ENCODE data around the gene FSTL4. TPM values are rescaled to one million over a fixed set of nuclear protein-coding genes. Genes with fewer than 3 reads are reported as not detected.

FSTL4 gene
- total RNA-seq (2022) (0.71 TPM in 1 of 2 replicates, not detected in the other), Bru-seq, nascent RNA (percentile 5 among the genes with signal in this experiment), BruChase-seq, experiment 1, labeled RNA remaining after a 6-hour chase (percentile 2 among the genes with signal in this experiment), BruChase-seq, experiment 2, labeled RNA remaining after a 2-hour chase (percentile 2 among the genes with signal in this experiment)
- long read RNA-seq: 0 reads

DNA sequence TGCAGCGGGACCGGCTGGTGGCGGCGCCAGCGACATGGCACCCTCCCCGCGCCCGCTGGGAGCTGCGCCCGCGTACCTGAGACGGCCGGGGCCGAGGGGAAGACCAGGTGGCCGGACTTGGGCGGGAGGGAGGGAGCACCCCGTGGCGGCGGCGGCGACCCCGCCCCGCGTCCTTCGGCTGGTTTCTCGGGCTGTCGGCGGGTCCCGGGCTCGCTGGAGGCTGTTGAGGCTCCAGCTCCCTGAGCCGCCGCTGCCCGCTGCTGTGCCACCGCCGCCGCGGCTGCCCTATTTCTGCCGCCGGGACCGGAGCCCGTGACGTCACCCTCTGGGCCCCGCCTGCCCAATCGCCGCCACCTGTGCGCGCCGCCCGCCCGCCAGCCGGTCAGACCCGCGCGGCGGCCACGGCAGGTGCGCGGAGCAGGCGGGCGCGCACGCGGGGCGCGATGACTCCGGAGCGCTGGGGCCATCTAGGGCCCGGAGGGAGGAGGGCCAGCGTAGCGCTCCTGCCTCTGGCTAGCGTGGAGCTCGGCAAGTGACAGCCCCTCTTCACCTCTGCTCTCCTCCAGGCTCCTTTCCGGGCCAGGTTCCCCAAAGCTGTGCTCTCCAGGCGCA, at the start of gene FSTL4:
FSTL4 (minus strand) TSS at position 293 of the 612 bp plus-strand sequence.
- CTCF ChIA-PET: interaction anchor here (0.7 to 0.8 kb wide), 2 partner anchors 48 to 189 kb away, joined by 3 read pairs; no protein-coding TSS in a partner anchor
- BruUV-seq (replicated peaks): no TSS peak
- peaks cover 84% of the 10 kb centered on the region for H3K27me3 Mint-ChIP-seq (ENCODE audit: unreplicated experiment)

DNA sequence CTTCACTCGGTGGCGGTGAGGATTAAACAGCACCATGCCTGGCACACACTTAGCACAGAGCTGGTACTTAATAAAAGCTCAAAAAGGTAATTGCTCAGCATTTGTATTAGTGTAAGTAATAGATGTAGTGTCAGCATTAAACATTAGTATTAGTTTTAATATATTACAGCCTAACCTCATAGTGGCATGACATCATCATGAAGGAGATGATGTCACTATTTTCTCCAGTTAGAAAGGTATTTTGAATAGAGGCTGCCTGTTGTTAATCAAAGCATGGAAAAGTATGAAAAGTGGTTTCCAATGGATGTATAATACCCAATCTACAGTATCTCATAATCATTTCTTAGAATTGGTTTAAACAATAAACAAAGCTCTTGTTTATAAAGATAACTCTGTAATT, 49.0 kb upstream of the FSTL4 start:
- TF ChIP-seq, protein P1, sequence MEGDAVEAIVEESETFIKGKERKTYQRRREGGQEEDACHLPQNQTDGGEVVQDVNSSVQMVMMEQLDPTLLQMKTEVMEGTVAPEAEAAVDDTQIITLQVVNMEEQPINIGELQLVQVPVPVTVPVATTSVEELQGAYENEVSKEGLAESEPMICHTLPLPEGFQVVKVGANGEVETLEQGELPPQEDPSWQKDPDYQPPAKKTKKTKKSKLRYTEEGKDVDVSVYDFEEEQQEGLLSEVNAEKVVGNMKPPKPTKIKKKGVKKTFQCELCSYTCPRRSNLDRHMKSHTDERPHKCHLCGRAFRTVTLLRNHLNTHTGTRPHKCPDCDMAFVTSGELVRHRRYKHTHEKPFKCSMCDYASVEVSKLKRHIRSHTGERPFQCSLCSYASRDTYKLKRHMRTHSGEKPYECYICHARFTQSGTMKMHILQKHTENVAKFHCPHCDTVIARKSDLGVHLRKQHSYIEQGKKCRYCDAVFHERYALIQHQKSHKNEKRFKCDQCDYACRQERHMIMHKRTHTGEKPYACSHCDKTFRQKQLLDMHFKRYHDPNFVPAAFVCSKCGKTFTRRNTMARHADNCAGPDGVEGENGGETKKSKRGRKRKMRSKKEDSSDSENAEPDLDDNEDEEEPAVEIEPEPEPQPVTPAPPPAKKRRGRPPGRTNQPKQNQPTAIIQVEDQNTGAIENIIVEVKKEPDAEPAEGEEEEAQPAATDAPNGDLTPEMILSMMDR (IDR thresholded peaks at IDR 0.05; ENCODE audit: unreplicated experiment): no peak
- H3K9me3 Mint-ChIP-seq (ENCODE audit: low read depth, unreplicated experiment): no peaks in the 10 kb centered on the region
- peaks cover 43% of the 10 kb centered on the region for H3K27me3 Mint-ChIP-seq (ENCODE audit: unreplicated experiment)
- H3K27ac Mint-ChIP-seq (ENCODE audit: unreplicated experiment): no peak overlapping the region
- H3K4me3 Mint-ChIP-seq (ENCODE audit: low read depth, unreplicated experiment): no peak overlapping the region
- no peaks in the 10 kb centered on the region for H3K36me3 Mint-ChIP-seq (ENCODE audit: insufficient read depth, unreplicated experiment)
- no peak for DNase-seq
- intact Hi-C loops (cut with micrococcal nuclease; ENCODE audit: unreplicated experiment): no loop called here
- H3K4me1 Mint-ChIP-seq (ENCODE audit: low read depth, unreplicated experiment): no peaks in the 10 kb centered on the region
- BruUV-seq (replicated peaks): no TSS peak
- CTCF ChIA-PET: no interaction called here

More for the DNA sequence above, at the start of gene FSTL4:
- intact Hi-C loops (cut with micrococcal nuclease; ENCODE audit: unreplicated experiment): no loop called here
- peak; percentile 69 for DNase-seq
- peak within 1 kb of the TSS; percentile 46 for H3K4me3 Mint-ChIP-seq (ENCODE audit: low read depth, unreplicated experiment)
- H3K27ac Mint-ChIP-seq (ENCODE audit: unreplicated experiment): no peak within 1 kb of the TSS
- H3K9me3 Mint-ChIP-seq (ENCODE audit: low read depth, unreplicated experiment): no peaks in the 10 kb centered on the region
- H3K36me3 Mint-ChIP-seq (ENCODE audit: insufficient read depth, unreplicated experiment): peaks cover 13% of the 10 kb centered on the region
- H3K4me1 Mint-ChIP-seq (ENCODE audit: low read depth, unreplicated experiment): peaks cover 1% of the 10 kb centered on the region
- TF ChIP-seq, protein P1 (IDR thresholded peaks at IDR 0.05; ENCODE audit: unreplicated experiment): no peak

DNA sequence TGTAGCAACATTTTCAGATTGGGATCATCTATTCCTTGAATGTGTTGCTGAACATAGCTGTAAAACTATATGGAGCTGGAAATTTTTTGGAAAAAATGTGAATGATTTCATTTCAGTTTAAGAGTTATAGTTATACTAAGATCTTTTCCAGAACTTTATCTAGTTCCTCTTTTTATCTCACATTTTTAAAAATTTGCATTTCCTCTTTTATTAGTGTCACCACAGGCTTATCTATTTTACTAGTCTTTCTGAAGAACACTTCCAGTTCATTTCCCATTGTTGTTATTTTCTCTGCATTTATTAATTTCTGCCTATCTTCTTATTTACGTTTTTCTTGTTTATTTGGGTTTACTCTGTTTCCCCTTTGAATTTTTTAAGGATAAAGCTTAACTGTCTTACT, 46.0 kb upstream of the FSTL4 start:
- peaks cover 30% of the 10 kb centered on the region for H3K27me3 Mint-ChIP-seq (ENCODE audit: unreplicated experiment)
- no TSS peak for BruUV-seq (replicated peaks)

DNA sequence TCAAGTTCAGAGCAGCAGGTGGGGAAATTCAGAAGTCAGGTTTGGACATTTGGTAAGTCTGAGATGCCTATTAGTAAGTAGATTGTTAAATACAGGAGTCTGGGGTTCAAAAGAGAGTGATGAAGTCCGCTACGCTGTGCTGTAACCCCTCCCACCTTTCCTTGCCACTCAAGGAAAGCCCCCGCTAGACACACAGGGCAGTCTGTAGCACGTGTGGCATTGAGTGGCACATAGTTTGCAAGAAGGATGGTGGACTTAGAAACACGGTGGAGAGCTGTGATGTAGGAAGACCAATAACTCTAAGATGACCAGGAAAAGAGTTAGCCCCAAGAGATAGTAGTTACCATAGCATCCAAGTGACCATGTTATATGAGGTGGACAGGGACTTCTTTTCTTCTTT, 44.7 kb upstream of the FSTL4 start:
- no peaks in the 10 kb centered on the region for H3K36me3 Mint-ChIP-seq (ENCODE audit: insufficient read depth, unreplicated experiment)
- intact Hi-C loops (cut with micrococcal nuclease; ENCODE audit: unreplicated experiment): no loop called here
- no TSS peak for BruUV-seq (replicated peaks)
- H3K27ac Mint-ChIP-seq (ENCODE audit: unreplicated experiment): no peak overlapping the region
- no peak for DNase-seq
- H3K4me3 Mint-ChIP-seq (ENCODE audit: low read depth, unreplicated experiment): no peak overlapping the region
- H3K9me3 Mint-ChIP-seq (ENCODE audit: low read depth, unreplicated experiment): no peaks in the 10 kb centered on the region
- TF ChIP-seq, protein P1 (IDR thresholded peaks at IDR 0.05; ENCODE audit: unreplicated experiment): no peak
- no peaks in the 10 kb centered on the region for H3K4me1 Mint-ChIP-seq (ENCODE audit: low read depth, unreplicated experiment)
- H3K27me3 Mint-ChIP-seq (ENCODE audit: unreplicated experiment): peaks cover 25% of the 10 kb centered on the region
- CTCF ChIA-PET: no interaction called here

More for the DNA sequence above, 46.0 kb upstream of the FSTL4 start:
- no peaks in the 10 kb centered on the region for H3K36me3 Mint-ChIP-seq (ENCODE audit: insufficient read depth, unreplicated experiment)
- intact Hi-C loops (cut with micrococcal nuclease; ENCODE audit: unreplicated experiment): no loop called here
- no peak for DNase-seq
- no peaks in the 10 kb centered on the region for H3K9me3 Mint-ChIP-seq (ENCODE audit: low read depth, unreplicated experiment)
- TF ChIP-seq, protein P1 (IDR thresholded peaks at IDR 0.05; ENCODE audit: unreplicated experiment): no peak
- CTCF ChIA-PET: no interaction called here
- no peaks in the 10 kb centered on the region for H3K4me1 Mint-ChIP-seq (ENCODE audit: low read depth, unreplicated experiment)
- no peak overlapping the region for H3K27ac Mint-ChIP-seq (ENCODE audit: unreplicated experiment)
- no peak overlapping the region for H3K4me3 Mint-ChIP-seq (ENCODE audit: low read depth, unreplicated experiment)
